ENCODE data around the gene GAB2. TPM values are rescaled to one million over a fixed set of nuclear protein-coding genes. Genes with fewer than 3 reads are reported as not detected.
A peak's percentile ranks its signal among the peaks of the same experiment; 100 is the strongest.

GAB2 gene
- total and polyA plus RNA-seq, 8 donors, result 18.8 to 59.6 (median 19.7) TPM

GRCh38 chr11:78190374-78190773 lies 227.2 kb downstream of the GAB2 start:
- Histone ChIP-seq H3K4me3 (peak overlapping the region in 1 of 2 donors; percentile 87), H3K27me3 (no peaks in the 10 kb centered on the region), H3K4me1 (peaks cover 9 to 54% of the 10 kb centered on the region in 2 donors), H3K36me3 (no peaks in the 10 kb centered on the region), H3K27ac (no peak overlapping the region), H3K9me3 (no peaks in the 10 kb centered on the region)
- TF ChIP-seq, protein P1, sequence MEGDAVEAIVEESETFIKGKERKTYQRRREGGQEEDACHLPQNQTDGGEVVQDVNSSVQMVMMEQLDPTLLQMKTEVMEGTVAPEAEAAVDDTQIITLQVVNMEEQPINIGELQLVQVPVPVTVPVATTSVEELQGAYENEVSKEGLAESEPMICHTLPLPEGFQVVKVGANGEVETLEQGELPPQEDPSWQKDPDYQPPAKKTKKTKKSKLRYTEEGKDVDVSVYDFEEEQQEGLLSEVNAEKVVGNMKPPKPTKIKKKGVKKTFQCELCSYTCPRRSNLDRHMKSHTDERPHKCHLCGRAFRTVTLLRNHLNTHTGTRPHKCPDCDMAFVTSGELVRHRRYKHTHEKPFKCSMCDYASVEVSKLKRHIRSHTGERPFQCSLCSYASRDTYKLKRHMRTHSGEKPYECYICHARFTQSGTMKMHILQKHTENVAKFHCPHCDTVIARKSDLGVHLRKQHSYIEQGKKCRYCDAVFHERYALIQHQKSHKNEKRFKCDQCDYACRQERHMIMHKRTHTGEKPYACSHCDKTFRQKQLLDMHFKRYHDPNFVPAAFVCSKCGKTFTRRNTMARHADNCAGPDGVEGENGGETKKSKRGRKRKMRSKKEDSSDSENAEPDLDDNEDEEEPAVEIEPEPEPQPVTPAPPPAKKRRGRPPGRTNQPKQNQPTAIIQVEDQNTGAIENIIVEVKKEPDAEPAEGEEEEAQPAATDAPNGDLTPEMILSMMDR (IDR thresholded peaks at IDR 0.05), result no peak
- DNase-seq, result no peak
- no peak for ATAC-seq
- intact Hi-C loops (cut with DNase I), result no loop called here

GRCh38 chr11:78189851-78190250 lies 227.8 kb downstream of the GAB2 start:
- H3K9me3 ChIP-seq, result no peaks in the 10 kb centered on the region
- no peaks in the 10 kb centered on the region for H3K36me3 ChIP-seq
- DNase-seq (no peak), ATAC-seq (no peak)
- H3K27ac ChIP-seq, result no peak overlapping the region
- no peaks in the 10 kb centered on the region for H3K27me3 ChIP-seq
- peak overlapping the region; percentile 87 to 96 for H3K4me3 ChIP-seq
- TF ChIP-seq, protein P1 (IDR thresholded peaks at IDR 0.05), result no peak
- intact Hi-C loops (cut with DNase I), result no loop called here
- H3K4me1 ChIP-seq, result peaks cover 9 to 55% of the 10 kb centered on the region in 2 donors

DNA sequence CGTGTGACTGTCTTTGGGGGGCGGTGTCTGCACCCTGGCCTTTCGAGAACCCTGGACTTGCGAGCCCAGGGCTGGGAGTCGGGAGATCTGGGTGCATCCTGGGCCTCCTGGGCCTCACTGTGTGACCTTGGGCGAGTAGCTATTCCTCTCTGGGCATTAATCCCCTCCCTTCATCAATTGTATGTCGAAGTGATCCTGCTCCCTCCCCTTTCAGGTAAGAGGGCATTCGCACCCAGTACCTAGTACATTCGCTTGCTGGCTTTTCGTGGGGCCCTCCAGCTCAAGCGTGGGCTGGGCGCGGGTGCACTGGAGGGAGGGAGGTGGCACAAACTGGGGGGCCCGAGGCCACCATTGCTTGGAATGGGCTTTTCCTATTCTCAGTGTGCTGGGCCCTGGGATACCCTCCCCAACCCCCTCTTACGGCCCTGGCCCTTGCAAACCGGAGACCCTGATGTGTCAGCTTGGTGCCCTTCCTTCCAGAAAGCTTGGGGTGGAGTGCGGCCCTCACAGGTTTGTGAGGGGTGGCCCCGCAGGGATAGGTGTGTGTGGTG lies 228.4 kb downstream of the GAB2 start:
- DNase-seq (peak in 1 of 4 donors; percentile 66), ATAC-seq (no peak)
- intact Hi-C loops (cut with DNase I), result no loop called here
- H3K4me1 ChIP-seq, result peaks cover 9 to 55% of the 10 kb centered on the region in 2 donors
- TF ChIP-seq, protein P1 (IDR thresholded peaks at IDR 0.05), result no peak
- no peaks in the 10 kb centered on the region for H3K36me3 ChIP-seq
- peak overlapping the region; percentile 87 to 96 for H3K4me3 ChIP-seq
- H3K27ac ChIP-seq, result peak overlapping the region; percentile 63 to 83
- no peaks in the 10 kb centered on the region for H3K9me3 ChIP-seq
- H3K27me3 ChIP-seq, result no peaks in the 10 kb centered on the region

DNA sequence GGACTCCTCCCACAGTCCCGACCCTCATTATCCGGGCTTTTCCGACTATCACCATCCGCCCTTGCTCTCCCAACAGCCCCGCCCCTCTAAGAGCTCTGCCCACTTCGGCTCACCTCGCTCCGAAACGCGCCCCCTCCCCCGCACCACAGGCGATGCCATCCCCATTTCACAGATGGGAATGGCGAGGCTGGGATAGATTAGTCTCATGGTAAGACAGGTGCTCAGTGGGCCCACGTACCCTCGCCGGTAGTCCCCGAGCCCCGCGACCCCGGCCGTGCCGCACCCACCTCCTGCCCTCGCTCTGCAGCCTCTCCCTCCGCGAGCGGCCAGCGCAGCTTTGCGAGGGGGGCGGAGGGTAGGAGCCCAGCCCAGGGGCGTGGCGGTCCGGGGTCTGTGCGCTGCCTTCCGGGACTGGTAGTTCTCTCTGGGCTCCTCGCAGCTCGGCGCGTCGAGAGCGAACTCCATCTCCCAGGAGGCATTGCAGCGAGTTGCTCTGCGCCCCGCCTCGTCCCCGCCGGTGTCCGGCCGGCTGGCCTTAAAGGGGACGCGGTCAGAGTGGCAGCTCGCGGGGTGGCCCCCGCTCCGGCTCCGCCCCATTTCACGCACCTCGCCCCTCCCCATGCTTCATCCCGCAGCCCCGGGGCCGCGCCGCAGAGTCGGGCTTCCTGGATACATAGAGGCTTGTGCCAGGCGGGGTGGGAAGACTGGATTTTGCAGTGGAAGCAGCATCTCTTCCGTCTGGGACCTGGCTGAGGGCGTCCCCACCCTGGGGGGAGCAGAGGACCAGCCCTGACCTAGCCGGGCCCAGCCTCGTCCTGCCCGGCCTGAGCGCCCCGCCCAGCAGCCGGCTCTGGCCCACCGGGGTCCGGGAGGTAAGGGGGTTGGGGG lies 229.1 kb downstream of the GAB2 start, which contains the start of the genes KCTD21 and USP35:
Gene KCTD21 (minus strand): TSS at position 341 of the 888 bp plus-strand sequence. CDS start 14,072 bp downstream, outside the sequence.
Gene USP35 (plus strand): TSS at position 634 of the 888 bp plus-strand sequence. CDS start 7,327 bp downstream, outside the sequence.
- TF ChIP-seq, protein P1 (IDR thresholded peaks at IDR 0.05), result no peak
- H3K27me3 ChIP-seq, result no peaks in the 10 kb centered on the region
- intact Hi-C loops (cut with DNase I), result no loop called here
- H3K27ac ChIP-seq, result peak within 1 kb of the TSS; percentile 76 to 83
- peaks cover 9 to 55% of the 10 kb centered on the region in 2 donors for H3K4me1 ChIP-seq
- peak within 1 kb of the TSS; percentile 87 to 96 for H3K4me3 ChIP-seq
- no peaks in the 10 kb centered on the region for H3K36me3 ChIP-seq
- DNase-seq (peak; percentile 94 to 100 (median 98)), ATAC-seq (peak; percentile 97)
- no peaks in the 10 kb centered on the region for H3K9me3 ChIP-seq

Measured in left lung (tissue), 10 donors.